ENCODE measurements around the gene CALM3.
"Not testable (repeated sequence)": the region's sequence is repeated elsewhere in the genome, so short reads cannot be mapped to it uniquely, and the experiment has no call there.

The CALM3 gene

GRCh38 chr19:46614114-46614722 lies 13.1 kb downstream of the CALM3 start:
- peak; percentile 77 to 83 for DNase-seq (ENCODE audit: low read depth in 2 of 2)

- no peak for DNase-seq (ENCODE audit: low read depth in 2 of 2)
Observed at GRCh38 chr19:46615966-46616365, 14.8 kb downstream of the CALM3 start.

- peak in 1 of 2 donors; percentile 68 for DNase-seq (ENCODE audit: low read depth in 2 of 2)
Observed at GRCh38 chr19:46616631-46617322, 15.6 kb downstream of the CALM3 start.

GRCh38 chr19:46617601-46618000 lies 16.5 kb downstream of the CALM3 start:
- DNase-seq (ENCODE audit: low read depth in 2 of 2): no peak

- DNase-seq (ENCODE audit: low read depth in 2 of 2): no peak
Observed at GRCh38 chr19:46618670-46619231, 17.6 kb downstream of the CALM3 start.

GRCh38 chr19:46620267-46620666 lies 19.1 kb downstream of the CALM3 start:
- DNase-seq (ENCODE audit: low read depth in 2 of 2): no peak

GRCh38 chr19:46620716-46621115 lies 19.6 kb downstream of the CALM3 start:
- no peak for DNase-seq (ENCODE audit: low read depth in 2 of 2)

- DNase-seq (ENCODE audit: low read depth in 2 of 2): no peak
Observed at GRCh38 chr19:46621191-46622117, 20.3 kb downstream of the CALM3 start.

- DNase-seq (ENCODE audit: low read depth in 2 of 2): no peak
Observed at GRCh38 chr19:46622118-46622446, 21.0 kb downstream of the CALM3 start.

GRCh38 chr19:46623915-46624502 lies 22.9 kb downstream of the CALM3 start:
- DNase-seq (ENCODE audit: low read depth in 2 of 2): no peak

- no peak for DNase-seq (ENCODE audit: low read depth in 2 of 2)
Observed at GRCh38 chr19:46624958-46625661, 24.0 kb downstream of the CALM3 start, which contains the start of gene PTGIR. Gene PTGIR (minus strand): TSS chr19:46625089. CDS start chr19:46624225, 864 bp downstream.

GRCh38 chr19:46625731-46626130 lies 24.6 kb downstream of the CALM3 start:
- DNase-seq (ENCODE audit: low read depth in 2 of 2): no peak

GRCh38 chr19:46626446-46626845 lies 25.3 kb downstream of the CALM3 start:
- DNase-seq (ENCODE audit: low read depth in 2 of 2): no peak

- DNase-seq (ENCODE audit: low read depth in 2 of 2): not testable (repeated sequence)
Observed at GRCh38 chr19:46628970-46629369, 27.8 kb downstream of the CALM3 start.

- DNase-seq (ENCODE audit: low read depth in 2 of 2): no peak
Observed at GRCh38 chr19:46629546-46630025, 28.5 kb downstream of the CALM3 start.

GRCh38 chr19:46630586-46631205 lies 29.6 kb downstream of the CALM3 start:
- DNase-seq (ENCODE audit: low read depth in 2 of 2): no peak

GRCh38 chr19:46631481-46631880 lies 30.4 kb downstream of the CALM3 start:
- DNase-seq (ENCODE audit: low read depth in 2 of 2): no peak

- no peak for DNase-seq (ENCODE audit: low read depth in 2 of 2)
Observed at GRCh38 chr19:46633130-46633529, 32.0 kb downstream of the CALM3 start.

- DNase-seq (ENCODE audit: low read depth in 2 of 2): peak; percentile 94 to 99
Observed at GRCh38 chr19:46634045-46634655, 33.0 kb downstream of the CALM3 start.

GRCh38 chr19:46634656-46635218 lies 33.6 kb downstream of the CALM3 start:
- no peak for DNase-seq (ENCODE audit: low read depth in 2 of 2)

Data from stimulated activated CD4-positive, alpha-beta T cell treated with anti-CD3 and anti-CD28 coated beads, Interleukin-4, amount 100 ng/mL, for 48 hours (primary cell).